Ovary (tissue), 3 donors: ENCODE data around the gene GALC.

Experiments
- EP300 ChIP-seq: sonication (generic); formaldehyde crosslinking; IDR thresholded peaks from one replicate; pipeline ENCODE4 v1.6.1; 2017; ENCODE audit warnings: antibody characterized with exemption
- POLR2A ChIP-seq: fragments of 450-650 bp; IDR thresholded peaks from one replicate; pipeline ENCODE4 v1.6.1; 2017; ENCODE audit warnings: antibody characterized with exemption, mild to moderate bottlenecking, moderate library complexity
- TF ChIP-seq, protein P1 (sequence below), 3 donors: fragments of 450-650 bp in 2 of 3; fragments of 200-600 bp in 1 of 3; IDR thresholded peaks; one replicate each; pipeline versions ENCODE4 v1.5.1 to v1.8.0; 2016 to 2022; ENCODE audit warnings: antibody characterized with exemption in 3 of 3, mild to moderate bottlenecking in 1 of 3
- donor health status: DM: no; HTN: no; CAD: no.

DNA sequence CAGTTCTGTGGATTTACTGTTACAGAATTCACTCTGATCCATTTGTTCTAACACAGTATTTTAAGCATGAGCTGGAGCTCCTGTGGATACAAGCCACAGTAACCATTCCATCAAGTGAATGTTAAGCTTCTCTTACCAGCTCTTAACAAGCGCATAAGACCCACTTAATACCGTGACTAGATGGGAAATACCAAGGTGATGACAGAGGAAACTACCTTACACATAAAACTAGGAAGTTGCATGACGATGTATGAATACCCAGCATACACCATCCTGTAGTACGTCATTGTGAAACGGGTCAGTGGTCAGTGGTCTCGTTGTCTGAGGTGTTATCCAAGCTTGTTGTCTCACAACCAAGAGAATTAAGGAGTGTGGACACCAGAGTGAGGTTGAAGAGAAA lies 2.0 kb upstream of the GALC start:
- TF ChIP-seq, protein P1, sequence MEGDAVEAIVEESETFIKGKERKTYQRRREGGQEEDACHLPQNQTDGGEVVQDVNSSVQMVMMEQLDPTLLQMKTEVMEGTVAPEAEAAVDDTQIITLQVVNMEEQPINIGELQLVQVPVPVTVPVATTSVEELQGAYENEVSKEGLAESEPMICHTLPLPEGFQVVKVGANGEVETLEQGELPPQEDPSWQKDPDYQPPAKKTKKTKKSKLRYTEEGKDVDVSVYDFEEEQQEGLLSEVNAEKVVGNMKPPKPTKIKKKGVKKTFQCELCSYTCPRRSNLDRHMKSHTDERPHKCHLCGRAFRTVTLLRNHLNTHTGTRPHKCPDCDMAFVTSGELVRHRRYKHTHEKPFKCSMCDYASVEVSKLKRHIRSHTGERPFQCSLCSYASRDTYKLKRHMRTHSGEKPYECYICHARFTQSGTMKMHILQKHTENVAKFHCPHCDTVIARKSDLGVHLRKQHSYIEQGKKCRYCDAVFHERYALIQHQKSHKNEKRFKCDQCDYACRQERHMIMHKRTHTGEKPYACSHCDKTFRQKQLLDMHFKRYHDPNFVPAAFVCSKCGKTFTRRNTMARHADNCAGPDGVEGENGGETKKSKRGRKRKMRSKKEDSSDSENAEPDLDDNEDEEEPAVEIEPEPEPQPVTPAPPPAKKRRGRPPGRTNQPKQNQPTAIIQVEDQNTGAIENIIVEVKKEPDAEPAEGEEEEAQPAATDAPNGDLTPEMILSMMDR (IDR thresholded peaks at IDR 0.05) = no peak
- no peak for TF ChIP-seq EP300
- TF ChIP-seq POLR2A = no peak
